NCI-H2196 treated with DMSO at 0.1 percent for 48 hours (cell line): ENCODE results near the gene LPP.
A peak's percentile ranks its signal among the peaks of the same experiment; 100 is the strongest.

Source experiments
- DNase-seq: peaks from one replicate; lab custom pipeline; 2025; ENCODE audit not compliant: unreplicated experiment; lab: John Stamatoyannopoulos, UW

The LPP gene

DNA sequence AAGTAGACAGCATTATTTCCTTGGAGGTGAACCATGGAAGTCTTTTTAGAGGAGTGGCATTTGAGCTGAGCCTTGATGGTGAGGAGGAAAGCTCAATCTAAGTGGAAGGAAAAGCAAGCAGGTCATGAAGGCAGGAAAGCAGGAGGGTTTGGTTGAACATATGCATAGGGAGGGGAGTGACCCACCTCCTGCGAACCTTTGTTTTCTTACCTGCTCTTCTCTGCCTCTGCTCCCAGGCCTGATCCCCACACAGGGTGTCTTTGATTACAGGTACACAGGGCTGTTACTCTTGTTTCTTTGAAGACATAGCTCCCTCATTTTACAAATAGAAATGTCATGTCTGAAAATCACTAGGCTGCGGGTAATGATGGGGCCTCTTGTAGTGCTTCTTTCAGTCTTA is 769.7 kb downstream of the LPP start:
- DNase-seq, result no peak

DNA sequence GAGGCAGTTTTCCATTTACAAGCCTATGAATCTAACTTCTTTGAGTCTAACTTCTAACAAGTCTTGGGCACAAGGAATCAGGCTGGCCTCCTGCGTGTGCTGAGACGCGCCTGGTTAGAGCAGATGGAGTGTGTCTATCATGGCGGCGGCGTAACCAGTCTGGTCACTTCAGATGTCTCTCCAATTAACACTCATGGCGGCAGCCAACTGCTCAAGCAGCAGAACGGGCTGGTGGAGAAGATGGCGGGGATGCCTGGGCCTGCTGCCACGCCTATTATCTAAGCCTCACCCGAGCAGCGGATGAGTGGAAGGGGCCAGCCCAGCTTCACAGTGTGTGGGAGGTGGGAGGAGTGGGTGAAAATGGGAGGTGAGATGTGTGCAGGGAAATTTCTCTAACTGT is 771.4 kb downstream of the LPP start:
- no peak for DNase-seq

DNA sequence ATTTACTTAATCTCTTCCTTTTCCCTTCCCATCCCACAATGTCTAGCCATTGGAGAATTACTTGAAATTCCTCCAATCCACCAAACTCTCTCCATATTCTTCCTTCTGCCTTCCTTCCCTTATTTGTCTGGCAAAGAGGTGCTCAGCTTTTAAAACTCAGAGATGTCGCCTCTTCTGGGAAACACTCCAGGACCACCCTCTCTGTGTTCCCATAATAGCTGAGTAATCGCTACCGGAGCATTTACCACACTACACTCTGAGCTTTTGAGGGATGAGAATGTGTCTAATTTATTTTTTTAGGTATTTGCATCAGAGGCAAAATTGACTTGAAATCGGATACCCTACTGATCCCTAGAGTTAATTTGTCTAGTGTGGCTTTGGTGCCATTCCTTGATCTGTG is 772.2 kb downstream of the LPP start:
- DNase-seq, result no peak

DNA sequence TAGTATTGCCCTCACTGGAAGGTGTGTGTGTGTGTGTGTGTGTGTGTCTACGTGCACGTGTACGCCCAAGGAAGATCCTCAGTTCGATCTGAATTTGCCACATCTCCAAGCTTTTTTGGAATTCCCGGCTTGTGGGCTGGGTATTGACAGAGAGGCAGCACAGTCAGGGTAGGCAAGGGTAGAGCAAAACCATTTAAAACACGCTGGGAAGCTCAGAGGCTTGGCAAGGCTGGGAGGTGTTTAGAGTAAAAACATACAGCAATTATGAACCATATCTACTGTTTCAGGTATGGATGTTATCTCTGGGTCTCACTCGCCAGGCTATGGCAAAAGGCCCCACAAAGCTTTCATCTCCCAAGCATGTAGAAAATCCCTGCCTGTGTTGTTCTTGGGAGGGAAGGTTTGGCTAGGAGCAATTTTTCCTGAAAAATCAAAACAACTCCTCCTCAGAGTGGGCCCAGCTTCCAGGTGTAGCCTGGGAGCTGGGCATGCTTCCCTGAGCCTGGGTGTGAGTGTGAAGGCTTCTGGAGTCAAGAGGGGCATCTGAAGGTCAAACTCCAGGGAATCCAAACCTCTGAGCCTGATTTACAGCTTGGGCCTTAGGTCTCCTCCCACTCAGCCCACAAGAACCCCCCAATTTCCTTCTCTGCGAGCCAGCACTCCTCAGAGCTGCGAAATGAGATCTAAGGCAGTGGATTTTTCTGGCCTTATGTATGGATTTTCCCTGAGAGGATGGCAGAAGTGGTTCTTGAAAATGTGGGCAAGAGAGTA is 773.0 kb downstream of the LPP start:
- no peak for DNase-seq

DNA sequence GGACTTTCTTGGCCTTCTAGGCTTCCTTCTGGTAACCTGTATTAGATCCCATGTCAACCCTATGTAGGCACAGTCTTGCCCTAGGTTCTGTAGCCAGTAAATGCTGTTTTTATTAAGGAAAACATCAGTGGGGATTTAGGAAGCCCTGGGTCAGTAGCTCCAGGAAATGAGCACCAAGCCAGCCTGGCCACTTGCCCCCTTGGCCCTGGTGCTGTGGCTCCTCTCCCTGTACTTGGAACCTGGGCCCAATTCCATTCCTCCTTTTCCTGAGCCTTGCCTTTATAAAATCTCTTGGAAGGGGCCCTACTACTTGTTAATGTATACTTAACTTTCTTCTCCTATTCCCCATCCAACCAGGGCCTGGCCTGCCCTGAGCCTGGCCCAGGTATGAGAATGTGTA is 774.0 kb downstream of the LPP start:
- no peak for DNase-seq

DNA sequence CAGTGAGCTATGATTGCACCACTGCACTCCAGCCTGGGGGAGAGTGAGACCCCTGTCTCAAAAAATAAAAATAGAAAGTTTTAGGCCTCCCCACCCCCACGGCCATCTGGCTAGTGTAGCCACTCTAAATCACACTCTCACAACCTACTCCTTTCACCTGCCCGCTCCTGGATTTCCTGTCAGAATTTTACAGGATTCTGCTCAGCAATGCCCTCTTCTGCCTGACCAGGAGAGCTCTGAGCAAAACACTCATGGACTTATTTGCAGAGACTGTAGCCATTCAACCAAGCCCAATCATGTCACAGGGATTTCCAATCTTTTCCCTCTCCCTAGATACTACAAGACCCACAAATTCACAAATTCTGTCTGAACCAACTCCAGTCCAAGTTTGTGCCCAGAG is 775.2 kb downstream of the LPP start:
- peak; percentile 84 for DNase-seq

DNA sequence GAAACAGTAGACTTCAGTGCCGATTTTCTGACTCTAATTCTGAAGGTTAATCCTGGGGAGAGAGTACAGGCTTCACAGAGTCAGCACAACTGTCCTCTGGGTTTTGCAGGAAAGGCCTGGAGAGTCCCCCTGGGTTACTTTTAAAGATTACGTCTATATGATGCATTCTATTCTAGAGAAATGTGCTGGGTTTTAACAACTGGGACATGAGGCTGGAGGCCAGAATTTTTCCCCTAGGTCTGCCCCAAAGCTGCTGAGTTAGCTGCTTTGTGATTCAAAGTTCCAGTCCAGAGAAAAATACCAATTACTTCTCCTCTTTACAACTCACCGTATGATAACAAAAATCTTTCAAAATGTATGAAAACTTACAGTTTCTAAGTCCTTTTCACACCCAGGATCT is 777.1 kb downstream of the LPP start:
- DNase-seq, result no peak

DNA sequence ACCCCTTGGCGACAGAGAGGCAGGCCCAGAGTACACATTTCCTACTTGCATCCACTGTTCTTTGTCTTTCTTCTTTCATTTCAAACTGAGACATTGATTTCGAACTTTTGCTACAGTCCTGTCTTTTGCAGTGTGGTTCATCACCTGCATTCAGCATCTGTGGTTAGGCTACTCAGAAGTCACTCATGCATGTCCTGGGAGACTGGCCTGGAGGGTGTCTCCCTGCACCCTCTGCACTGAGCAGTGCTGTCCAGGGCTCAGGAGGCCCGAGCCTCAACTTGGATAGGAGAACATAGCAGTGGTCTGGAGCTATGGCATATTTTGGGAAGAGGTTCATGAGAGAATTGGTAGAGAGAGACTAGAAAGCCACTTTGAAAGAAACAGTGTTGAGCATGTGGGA is 777.6 kb downstream of the LPP start:
- no peak for DNase-seq

DNA sequence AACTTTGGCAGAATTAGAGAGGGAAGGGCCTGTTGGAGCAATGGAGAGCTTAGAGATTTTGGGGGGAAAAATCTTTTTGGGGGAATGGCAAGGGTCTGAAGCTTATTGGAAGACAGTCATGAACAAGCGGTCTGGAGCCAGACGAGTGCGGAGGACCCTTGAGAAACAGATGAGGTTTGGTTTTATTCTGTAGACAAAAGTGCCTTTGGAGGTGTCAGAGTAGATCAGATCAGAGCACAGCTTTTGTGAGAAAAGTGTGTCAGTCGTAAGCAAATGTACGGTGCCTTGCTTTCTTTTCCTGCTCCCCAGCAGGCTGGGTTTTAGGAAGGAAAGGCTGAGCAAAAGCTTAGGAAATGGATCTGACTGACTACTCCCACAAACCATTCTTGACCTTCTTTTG is 781.0 kb downstream of the LPP start:
- no peak for DNase-seq

DNA sequence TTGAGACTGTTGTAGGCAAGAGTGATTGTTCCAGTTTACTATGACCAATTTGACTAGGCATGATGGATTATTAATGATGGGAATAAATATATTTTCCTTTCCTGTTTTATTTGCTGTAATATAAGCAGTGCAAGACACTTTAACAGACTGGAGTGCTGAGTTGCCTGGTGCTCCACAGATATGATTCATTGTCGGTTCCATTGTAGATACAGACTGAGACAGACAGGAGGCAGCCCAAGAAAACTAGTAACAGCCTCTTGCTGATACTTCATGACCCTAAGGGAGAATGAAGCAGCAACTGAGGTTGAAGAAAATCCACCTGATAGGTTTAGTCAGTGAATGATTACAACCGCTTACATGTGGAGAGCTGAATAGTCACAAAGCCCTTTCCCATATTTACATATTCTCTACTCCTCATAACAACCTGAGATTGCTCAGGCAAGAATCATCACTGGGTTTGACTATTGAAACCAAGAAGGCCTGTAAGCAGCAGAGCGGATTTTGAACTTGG is 782.7 kb downstream of the LPP start:
- no peak for DNase-seq

DNA sequence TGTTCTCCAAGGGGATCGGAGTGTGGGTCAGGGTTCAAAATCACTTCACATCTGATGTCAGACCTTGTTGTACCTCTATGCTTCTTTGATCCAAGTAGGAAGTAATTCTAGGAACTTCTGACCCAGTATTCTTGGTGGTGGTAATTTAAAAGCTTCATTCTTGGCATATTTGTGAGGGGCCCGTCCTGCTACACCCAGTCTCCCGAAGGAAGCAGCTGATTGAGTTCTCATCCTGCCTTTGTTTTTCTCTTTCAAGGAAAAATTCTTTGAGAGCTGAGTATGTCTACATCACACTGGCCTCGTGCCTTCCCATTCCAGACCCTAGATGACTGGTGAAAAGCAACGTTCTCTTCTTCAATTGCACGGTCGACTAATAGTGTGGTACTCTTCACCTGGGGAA is 783.4 kb downstream of the LPP start:
- DNase-seq, result no peak

DNA sequence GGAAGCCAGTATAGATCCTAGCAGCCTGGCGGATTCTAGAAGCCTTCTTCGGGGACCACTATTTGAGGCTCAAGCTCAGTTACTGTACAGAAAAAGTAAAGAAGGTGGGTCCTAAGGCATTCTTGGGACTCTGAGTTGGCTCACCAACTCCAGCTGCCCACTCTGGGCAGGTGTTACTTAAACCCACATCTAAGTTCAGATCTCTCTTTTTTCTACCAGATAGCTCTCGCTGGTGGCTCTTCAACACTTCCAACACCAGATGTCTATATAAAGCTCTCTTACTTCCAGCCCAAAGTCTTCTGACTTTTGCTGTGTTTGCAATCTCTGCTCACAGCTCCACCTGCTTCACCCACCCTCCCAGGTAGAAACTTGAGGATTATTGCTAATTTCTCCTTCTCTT is 785.0 kb downstream of the LPP start:
- DNase-seq, result no peak

DNA sequence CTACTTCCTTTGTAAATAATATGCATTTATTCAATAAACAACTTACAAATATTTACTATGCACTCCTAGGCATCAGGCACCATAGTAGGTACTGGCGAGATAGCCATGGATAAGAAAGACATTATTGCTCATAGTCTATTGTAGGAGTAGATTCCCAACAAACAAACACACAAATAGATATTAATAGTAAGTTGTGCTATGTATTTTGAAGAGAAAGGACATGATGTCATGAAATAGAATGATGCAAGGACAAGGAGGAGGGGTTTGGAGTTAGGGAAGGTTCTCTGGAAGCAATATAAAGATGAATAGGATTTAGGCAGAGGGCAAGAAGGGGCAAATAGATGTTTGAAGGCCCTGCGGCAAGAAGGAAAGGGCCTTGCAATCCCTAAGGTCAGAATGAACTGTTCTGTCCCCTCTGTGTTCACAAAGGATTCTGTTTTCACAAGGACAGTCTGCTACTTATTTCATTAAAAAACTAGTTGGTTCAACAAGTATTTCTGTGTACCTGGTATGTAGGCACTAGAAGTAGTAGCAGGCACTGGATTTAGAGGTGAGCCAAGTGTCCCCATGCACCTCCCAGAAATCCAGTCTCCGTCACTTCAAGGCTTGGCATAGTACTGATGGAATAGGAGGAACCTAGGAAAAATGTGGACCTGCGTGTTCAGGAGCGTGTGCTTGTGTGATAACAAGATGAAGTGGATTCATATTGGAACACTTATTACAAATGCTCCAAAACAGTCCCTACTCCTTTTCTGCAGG is 786.0 kb downstream of the LPP start:
- no peak for DNase-seq
